CD4-positive, alpha-beta T cell treated with Interferon alpha-2 for 1 hour (primary cell): ENCODE results near the gene PTPRF.
"Not testable (repeated sequence)": the region's sequence is repeated elsewhere in the genome, so short reads cannot be mapped to it uniquely, and the experiment has no call there.

ENCODE experiments used
- DNase-seq, 2 donors: peaks; one replicate each; pipeline ENCODE4 v3.0.0-alpha.2; 2020 to 2022

PTPRF gene

GRCh38 chr1:43638381-43638780, 107.7 kb downstream of the PTPRF start:
- DNase-seq, result not testable (repeated sequence)

DNA sequence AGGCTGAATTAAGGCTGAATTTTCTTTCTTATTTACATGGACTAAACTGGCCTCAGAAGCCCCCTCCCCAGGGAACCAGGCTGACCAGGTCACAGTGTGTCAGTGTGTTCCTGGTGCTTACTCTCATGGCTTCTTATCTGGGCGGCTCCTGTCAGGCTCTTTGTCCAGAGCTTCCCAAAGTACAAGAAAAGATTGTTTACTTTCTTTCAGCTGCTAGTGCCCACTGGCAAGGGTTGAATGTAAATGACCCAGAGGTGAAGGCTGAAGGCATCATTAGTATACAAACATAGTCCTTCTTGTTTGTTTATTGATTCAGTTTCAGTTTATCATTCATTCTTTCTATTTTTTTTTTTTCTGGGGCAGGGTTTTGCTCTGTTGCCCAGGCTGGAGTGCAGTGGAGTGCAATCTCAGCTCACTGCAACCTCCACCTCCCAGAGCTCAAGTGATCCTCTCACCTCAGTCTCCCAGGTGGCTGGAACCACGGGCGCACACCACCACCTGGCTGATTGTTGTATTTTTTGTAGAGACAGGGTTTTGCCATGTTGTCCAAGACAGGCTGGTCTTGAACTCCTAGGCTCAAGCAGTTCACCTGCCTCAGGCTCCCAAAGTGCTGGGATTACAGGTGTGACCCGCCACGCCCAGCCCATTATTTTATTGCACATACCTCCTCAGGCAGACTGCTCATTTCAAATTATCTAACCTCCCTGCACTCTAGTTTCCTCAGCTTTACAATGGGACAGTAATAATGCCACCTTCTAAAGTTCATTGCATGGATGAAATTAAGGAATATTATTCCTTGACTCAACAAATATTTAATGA, 109.5 kb downstream of the PTPRF start:
- DNase-seq, result no peak

GRCh38 chr1:43644558-43644957, 113.9 kb downstream of the PTPRF start:
- DNase-seq, result no peak

GRCh38 chr1:43645461-43645860, 114.8 kb downstream of the PTPRF start:
- DNase-seq, result no peak

- DNase-seq, result not testable (repeated sequence)
Measured at GRCh38 chr1:43647331-43647730, 116.6 kb downstream of the PTPRF start.

DNA sequence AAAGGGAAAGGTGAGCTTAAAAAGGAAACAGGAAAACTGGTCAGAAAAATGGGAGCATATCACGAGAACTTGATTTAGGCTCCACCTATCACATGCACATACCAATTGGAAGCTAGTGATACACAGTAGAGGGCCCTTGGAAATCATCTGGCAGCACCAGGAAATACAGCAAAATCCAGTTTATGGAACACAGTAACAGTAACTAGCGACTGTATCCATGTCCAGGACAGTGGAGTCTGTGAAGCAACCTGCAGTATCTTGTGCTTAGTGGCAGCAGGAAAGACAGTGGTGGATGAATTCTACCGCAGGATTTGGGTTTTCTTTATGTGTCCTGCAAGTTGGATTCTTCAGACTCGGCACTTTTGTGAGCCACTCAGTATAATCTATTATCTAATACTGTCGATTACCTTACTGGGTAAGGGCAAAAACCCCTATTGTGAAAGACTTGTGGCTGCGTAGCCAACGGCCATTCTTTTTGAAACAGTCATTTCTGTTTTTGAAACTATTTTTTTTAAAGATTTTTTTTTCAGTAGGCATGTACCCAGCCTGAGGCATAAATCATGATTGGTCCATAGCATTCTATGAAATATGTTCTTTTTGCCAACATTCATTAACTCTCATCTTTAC, 117.7 kb downstream of the PTPRF start:
- DNase-seq, result no peak

- no peak for DNase-seq
Measured at GRCh38 chr1:43648876-43649477, 118.3 kb downstream of the PTPRF start.

DNA sequence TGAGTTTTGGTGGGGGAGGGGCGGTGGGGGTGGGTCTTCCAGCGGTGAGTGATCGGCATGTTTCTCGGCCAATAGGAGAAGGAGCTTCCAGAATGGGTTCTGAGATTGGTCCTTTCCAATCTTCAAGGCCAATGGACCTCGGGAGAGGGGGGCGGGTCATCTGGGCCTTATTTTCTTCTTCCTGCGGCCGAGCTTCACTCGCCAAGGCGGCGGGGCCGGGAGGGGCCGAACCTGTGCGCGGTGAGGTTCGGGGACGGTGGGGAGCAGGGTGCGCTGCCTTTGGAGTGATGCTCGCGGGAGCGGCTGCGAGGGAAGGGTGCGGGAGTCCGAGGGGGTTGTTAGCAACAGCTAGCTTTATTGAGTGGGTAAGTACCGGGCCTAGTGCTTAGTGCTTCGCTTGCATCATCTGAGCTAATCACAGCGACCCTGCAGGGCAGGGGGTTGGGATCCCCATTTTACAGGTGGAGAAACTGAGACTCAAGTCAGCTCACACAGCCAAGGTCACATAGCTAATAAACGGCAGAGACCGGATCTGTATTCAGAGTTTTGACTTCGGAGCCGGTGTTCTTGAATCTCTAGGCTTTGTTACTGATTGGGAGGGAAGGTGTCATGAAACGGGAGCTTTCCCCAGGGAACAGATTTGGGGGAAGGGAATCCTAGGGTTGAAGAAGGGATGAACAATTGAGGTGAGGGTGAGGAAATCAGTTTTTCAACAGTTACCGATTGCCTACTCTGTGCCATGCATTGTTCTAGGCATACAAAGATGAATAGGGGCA, 119.8 kb downstream of the PTPRF start:
- peak; percentile 92 to 95 for DNase-seq

DNA sequence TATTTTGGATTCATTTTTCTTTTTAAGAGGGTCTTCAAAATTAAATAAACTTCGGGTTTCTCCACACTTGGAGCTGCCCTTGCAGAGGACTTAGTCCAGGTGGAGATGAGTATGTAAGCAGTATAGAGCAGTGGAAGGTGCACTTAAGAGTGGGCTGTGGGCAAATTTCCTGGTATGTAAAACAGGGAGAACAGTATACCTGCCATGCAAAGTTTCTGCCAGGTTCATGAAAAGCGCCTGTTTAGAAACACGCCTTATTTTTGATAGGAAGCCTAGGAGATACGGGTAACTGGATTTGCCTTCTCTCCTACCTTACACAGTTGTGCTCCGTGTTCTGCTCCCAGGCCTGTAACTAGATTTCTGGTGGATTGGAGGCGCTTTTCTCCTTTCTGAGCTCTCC, 120.5 kb downstream of the PTPRF start:
- DNase-seq, result no peak

- no peak for DNase-seq
Measured at GRCh38 chr1:43651902-43652301, 121.2 kb downstream of the PTPRF start.

DNA sequence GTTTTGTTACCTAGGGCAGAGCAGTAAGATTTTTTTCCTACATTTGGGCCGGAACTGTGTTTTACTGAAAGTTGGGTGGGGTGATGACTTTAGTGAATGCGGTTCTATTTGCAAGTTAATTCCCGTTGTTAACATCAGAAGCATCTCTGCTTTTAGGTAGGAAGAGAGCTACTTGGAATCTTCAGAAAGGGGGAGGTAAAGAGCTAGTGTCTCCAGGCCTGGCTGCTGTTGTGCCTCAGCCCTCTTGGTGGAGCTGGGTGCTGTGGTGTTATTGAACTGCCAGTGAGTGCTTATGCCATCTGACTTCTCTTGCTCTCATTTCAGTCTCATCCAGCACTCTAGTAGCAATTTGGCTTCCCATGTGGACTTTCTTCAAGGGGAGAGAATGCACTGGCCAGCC, 122.7 kb downstream of the PTPRF start:
- DNase-seq, result no peak

DNA sequence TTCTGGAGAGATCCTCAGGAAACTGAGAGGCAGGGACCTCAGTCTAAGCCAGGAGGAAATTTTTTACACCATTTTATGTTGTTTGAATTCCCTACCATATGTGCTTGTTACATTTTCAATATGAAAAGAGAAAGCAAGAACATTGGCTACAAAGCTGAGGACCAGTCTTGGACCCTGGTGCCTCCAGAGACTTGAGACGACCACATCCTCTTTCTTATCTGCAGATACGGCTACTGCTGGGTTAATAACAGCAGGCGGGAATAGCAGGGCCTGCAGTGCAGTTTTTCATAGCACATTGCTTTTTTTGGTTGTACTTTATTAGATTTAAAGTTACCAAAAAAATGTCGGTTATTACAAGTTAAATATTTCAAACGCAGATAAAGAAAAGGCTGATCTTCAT, 123.2 kb downstream of the PTPRF start:
- no peak for DNase-seq

- no peak for DNase-seq
Measured at GRCh38 chr1:43655953-43656352, 125.3 kb downstream of the PTPRF start.

DNA sequence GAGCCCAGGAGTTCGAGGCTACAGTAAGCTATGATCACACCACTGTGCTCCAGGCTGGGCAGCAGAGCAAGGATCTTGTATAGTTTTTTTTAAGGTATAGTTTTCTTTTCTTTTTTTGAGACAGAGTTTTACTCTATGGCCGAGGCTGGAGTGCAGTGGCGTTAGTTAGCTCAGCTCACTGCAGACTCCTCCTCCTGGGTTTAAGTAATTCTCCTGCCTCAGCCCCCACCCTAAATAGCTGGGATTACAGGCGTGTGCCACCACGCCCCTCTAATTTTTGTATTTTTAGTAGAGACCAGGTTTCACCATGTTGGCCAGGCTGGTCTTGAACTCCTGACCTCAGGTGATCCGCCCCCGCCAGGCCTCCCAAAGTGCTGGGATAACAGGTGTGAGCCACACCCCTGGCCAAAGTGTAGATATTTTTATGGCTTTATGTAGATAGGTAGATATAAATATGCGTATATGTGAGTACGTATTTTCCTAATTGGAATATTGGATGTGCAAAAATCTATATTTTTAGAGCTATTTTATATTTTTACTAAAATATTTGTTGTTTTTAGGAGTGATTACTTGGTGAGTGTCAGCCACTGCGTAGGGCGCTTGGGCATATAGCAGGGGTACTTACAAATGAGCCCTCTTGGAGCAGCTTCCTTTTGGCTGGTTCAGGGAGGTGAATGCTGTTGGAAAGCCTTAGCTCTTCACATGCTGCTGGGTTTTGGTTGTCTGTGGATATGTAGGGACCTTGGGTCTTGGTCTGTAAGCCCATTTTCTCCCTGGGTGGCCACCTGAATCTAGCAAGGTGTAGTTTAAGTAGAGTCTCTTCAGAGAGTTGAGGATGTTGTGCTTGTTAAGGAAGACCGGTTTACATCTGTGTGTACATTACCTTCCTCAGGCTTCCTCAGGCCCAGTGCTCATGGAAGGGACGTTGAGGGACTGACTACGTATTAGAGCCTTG, 128.8 kb downstream of the PTPRF start:
- no peak for DNase-seq

GRCh38 chr1:43660355-43660754, 129.7 kb downstream of the PTPRF start:
- no peak for DNase-seq

- DNase-seq, result no peak
Measured at GRCh38 chr1:43664369-43664768, 133.7 kb downstream of the PTPRF start.

DNA sequence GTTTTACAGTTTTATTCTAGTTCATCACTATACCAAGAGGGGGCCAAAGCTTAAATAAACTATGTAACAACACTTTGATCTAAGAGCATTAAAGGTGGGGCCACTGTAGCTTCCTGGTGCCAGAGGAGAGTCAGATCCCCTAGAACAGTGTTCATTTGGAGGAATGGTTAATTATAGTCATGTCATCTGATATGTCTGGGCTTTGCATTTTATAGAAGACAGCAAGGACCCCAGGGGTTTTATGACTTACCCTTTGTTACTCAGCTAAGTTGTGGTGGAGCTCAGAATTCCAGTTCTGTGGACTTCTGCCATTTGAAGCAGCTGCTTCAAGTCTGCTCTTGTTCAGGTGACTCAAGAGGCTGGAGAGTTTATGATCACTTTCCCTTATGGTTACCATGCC, 135.9 kb downstream of the PTPRF start:
- no peak for DNase-seq

DNA sequence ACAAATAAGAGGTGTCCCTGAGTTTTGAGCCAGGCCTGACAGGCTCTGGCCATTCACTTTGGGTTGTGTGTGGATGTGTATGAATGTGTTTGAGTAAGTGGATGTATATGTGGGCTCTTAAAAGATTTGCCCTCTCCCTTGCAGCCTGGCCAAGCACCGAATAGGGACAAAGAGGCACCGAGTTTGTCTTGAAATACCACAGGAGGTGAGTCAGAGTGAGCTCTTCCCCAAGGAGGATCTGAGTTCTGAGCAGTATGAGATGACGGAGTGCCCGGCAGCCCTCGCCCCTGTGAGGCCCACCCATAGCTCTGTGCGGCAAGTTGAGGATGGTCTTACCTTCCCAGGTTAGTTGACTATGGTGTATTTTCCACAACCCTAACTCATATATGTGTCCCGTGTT, 138.3 kb downstream of the PTPRF start:
- no peak for DNase-seq

- no peak for DNase-seq
Measured at GRCh38 chr1:43669878-43670277, 139.2 kb downstream of the PTPRF start.

DNA sequence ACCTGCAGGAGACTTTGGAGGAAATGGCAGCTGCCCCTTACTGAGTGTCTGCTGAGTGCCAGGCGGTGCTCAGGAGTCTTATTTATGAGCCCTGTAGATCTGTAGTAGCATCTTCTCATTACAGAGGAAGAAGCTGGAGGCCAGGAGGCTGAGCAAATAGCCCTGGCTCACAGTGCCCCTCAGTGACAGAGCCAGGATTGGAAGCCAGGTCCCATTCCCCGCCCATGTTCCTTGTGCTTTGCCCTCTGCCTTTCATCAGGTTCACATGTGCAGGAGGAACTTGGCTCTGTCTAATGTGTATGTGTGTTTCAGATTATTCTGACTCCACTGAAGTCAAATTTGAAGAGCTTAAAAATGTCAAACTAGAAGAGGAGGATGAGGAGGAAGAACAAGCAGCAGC, 140.5 kb downstream of the PTPRF start:
- no peak for DNase-seq

DNA sequence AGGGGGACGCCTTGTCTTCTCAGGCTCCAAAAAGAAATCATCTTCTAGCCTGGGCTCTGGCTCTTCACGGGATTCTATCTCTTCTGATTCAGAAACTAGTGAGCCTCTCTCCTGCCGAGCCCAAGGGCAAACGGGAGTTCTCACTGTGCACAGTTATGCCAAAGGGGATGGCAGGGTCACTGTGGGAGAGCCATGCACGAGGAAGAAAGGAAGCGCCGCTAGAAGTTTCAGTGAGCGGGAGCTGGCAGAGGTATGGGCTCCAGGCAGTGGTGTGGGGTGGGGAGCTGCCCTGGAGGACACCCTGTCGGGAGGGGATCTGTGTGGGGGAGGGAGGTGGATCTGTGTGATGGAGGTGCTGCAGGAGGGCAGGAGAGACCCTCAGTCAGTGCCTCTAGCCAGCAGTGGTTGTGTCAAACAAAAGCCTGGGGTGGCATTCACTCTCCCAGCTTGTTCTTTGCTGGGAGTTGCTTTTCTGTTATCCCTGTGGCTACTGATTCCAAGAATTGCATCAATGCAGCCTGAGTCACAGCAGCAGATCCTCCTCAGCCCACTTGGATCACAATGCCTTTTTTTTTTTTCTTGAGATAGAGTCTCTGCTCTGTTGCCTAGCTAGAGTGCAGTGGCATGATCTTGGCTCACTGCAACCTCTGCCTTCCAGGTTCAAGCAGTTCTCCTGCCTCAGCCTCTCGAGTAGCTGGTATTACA, 141.1 kb downstream of the PTPRF start:
- DNase-seq, result no peak

GRCh38 chr1:43673261-43673660, 142.6 kb downstream of the PTPRF start:
- DNase-seq, result no peak
